Bone marrow (tissue), 2 donors: ENCODE results near the gene MBOAT1.

Experiments used
- DNase-seq, 2 donors: peaks; one replicate each; lab custom pipeline; 2025; lab: John Stamatoyannopoulos, UW

Gene MBOAT1

GRCh38 chr6:20233007-20233730, 20.9 kb upstream of the MBOAT1 start:
- no peak for DNase-seq

GRCh38 chr6:20232188-20232587, 19.9 kb upstream of the MBOAT1 start:
- DNase-seq, result no peak

GRCh38 chr6:20230401-20231119, 18.3 kb upstream of the MBOAT1 start:
- DNase-seq, result no peak

- no peak for DNase-seq
Observed at GRCh38 chr6:20229881-20230280, 17.6 kb upstream of the MBOAT1 start.

GRCh38 chr6:20227350-20227749, 15.1 kb upstream of the MBOAT1 start:
- DNase-seq, result no peak

GRCh38 chr6:20223141-20223540, 10.9 kb upstream of the MBOAT1 start:
- peak in 1 of 2 donors; percentile 68 for DNase-seq

GRCh38 chr6:20221421-20221820, 9.2 kb upstream of the MBOAT1 start:
- no peak for DNase-seq

- no peak for DNase-seq
Observed at GRCh38 chr6:20220359-20220758, 8.1 kb upstream of the MBOAT1 start.

GRCh38 chr6:20217891-20218290, 5.6 kb upstream of the MBOAT1 start:
- DNase-seq, result no peak

- peak in 1 of 2 donors; percentile 31 for DNase-seq
Observed at GRCh38 chr6:20217324-20217855, 5.1 kb upstream of the MBOAT1 start.

GRCh38 chr6:20215310-20215709, 3.0 kb upstream of the MBOAT1 start:
- no peak for DNase-seq

GRCh38 chr6:20213271-20213798, 1.1 kb upstream of the MBOAT1 start:
- no peak for DNase-seq

- no peak for DNase-seq
Observed at GRCh38 chr6:20211941-20212391, 303 bp downstream of the MBOAT1 start.

GRCh38 chr6:20211037-20211940, 980 bp downstream of the MBOAT1 start:
- no peak for DNase-seq

- no peak for DNase-seq
Observed at GRCh38 chr6:20210158-20210557, 2.1 kb downstream of the MBOAT1 start.

GRCh38 chr6:20208687-20209378, 3.4 kb downstream of the MBOAT1 start:
- DNase-seq, result no peak

GRCh38 chr6:20207088-20207418, 5.2 kb downstream of the MBOAT1 start:
- no peak for DNase-seq

GRCh38 chr6:20205722-20206161, 6.5 kb downstream of the MBOAT1 start:
- DNase-seq, result peak in 1 of 2 donors; percentile 4

- DNase-seq, result no peak
Observed at GRCh38 chr6:20204512-20204894, 7.8 kb downstream of the MBOAT1 start.

GRCh38 chr6:20203561-20204511, 8.4 kb downstream of the MBOAT1 start:
- no peak for DNase-seq
